ENCODE results near the gene CD8A.

The CD8A gene

DNA sequence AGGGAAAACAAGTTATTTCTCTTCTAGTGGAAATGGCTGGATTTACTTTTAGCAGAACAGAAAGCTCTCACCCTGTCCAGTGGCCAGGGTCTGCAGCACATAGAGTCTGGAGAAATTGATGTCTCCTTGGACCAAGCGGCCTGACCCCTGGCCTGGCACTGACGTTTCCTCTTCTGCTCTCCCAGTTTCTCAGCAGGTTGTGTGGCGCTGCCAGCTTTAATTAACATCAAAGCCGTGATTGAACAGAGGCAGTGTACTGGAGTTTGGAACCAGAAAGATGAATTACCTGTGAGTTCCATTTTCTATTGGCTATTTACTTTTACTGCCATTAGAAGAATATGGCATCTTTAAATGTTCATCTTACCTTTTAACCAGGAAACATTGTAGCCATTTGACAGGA, 20.9 kb downstream of the CD8A start:
- no peak overlapping the region for H3K9ac ChIP-seq (ENCODE audit: low read depth, low read length)
- H3K27me3 ChIP-seq (ENCODE audit: control insufficient read depth, insufficient read depth, low read length), result no peaks in the 10 kb centered on the region
- no peaks in the 10 kb centered on the region for H3K9me3 ChIP-seq (ENCODE audit: control insufficient read depth, insufficient read depth, low read length)
- H3K4me3 ChIP-seq (ENCODE audit: low read depth, low read length), result no peak overlapping the region
- H3K4me1 ChIP-seq (ENCODE audit: control insufficient read depth, insufficient read depth, low read length), result no peaks in the 10 kb centered on the region
- peaks cover 2% of the 10 kb centered on the region for H3K36me3 ChIP-seq (ENCODE audit: control insufficient read depth, insufficient read depth, low read length)

DNA sequence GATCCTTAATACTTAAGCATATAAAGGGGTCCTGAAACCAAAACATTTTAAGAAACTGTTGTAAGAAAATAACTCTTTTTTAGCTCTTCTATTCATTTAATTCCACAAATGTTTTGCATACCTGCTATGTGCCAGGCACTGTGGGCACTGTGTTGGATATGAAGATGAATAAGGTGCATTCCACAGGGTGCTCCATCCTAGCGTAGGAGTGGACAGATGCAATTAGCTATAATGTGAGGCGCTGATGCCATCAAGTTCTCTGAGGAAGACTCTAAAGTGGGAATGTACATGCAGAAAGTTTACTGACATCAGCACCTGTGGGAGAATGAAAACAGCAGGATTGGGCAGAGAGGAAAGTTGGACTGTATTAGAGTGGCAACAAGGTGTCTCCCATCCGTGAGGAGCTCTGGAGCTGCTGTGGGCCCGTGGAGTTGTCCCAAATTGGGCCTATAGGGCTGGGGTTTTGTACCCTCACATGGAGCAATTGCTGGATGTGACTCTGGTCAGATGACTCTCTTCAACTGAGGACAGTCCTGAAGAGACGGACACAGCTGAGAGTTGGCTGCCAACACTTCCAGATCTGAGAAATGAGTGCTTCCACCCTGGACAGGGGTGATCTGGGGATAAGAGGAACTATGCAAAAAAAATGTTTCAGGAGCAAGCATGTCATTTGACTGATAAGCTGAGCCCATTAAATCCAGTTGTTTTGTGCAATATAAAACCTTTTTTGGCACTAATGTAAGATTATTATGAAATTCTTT, 22.3 kb downstream of the CD8A start:
- Histone ChIP-seq H3K4me1 (ENCODE audit: control insufficient read depth, insufficient read depth, low read length) (no peaks in the 10 kb centered on the region), H3K9ac (ENCODE audit: low read depth, low read length) (no peak overlapping the region), H3K4me3 (ENCODE audit: low read depth, low read length) (no peak overlapping the region), H3K36me3 (ENCODE audit: control insufficient read depth, insufficient read depth, low read length) (peaks cover 2% of the 10 kb centered on the region), H3K9me3 (ENCODE audit: control insufficient read depth, insufficient read depth, low read length) (no peaks in the 10 kb centered on the region), H3K27me3 (ENCODE audit: control insufficient read depth, insufficient read depth, low read length) (no peaks in the 10 kb centered on the region)

DNA sequence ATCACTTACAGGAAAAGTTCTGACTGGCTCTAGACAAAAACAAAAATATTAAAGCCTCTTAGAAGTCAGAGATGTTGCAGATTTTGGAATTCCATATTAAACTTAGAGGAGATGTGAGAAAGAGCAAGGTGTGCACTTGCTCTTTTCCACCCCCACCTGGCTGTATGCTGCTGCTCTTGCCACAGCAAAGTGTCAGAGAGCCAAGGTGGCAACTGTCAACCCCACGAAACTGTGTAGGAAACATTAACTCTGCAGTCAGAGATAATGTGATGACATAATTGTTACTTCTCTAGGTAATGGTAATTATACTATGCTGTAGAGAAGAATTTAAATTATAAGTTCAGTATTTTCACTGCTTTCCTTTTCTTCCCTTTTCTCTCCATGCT, 25.4 kb downstream of the CD8A start:
- Histone ChIP-seq H3K27me3 (ENCODE audit: control insufficient read depth, insufficient read depth, low read length) (no peaks in the 10 kb centered on the region), H3K9me3 (ENCODE audit: control insufficient read depth, insufficient read depth, low read length) (no peaks in the 10 kb centered on the region), H3K36me3 (ENCODE audit: control insufficient read depth, insufficient read depth, low read length) (peaks cover 2% of the 10 kb centered on the region), H3K9ac (ENCODE audit: low read depth, low read length) (no peak overlapping the region), H3K4me3 (ENCODE audit: low read depth, low read length) (no peak overlapping the region), H3K4me1 (ENCODE audit: control insufficient read depth, insufficient read depth, low read length) (no peaks in the 10 kb centered on the region)

DNA sequence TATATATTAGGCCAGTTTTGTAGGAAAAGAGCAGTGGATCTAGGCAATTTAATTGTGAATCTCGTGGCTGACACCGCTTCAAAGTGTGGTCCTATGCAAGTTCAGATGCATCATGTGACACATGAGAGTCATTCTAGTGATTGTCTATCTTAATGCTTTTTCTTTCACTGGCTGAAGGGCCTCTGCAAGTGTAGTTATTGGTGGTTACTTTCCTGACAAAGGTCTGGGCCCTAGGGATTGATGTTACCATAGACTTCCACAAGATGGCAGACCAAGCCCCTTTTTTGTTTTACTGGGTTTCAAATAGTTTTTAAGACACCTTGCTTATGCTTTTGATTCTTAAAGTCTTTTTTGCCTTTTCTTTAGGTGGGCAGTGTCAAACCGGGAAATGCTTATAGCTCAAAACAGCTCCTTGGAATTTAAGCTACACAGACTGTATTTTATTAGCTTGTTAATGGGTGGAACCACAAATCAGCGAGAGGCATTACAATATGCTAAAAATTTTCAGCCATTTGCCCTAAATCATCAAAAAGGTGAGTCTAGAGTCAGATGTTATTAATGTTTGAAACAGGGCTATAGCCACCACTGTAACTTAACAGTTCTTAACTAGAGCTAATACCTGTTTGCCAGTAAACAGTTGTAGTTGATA, 25.9 kb downstream of the CD8A start:
- Histone ChIP-seq H3K36me3 (ENCODE audit: control insufficient read depth, insufficient read depth, low read length) (peaks cover 2% of the 10 kb centered on the region), H3K4me3 (ENCODE audit: low read depth, low read length) (no peak overlapping the region), H3K27me3 (ENCODE audit: control insufficient read depth, insufficient read depth, low read length) (no peaks in the 10 kb centered on the region), H3K4me1 (ENCODE audit: control insufficient read depth, insufficient read depth, low read length) (no peaks in the 10 kb centered on the region), H3K9ac (ENCODE audit: low read depth, low read length) (no peak overlapping the region), H3K9me3 (ENCODE audit: control insufficient read depth, insufficient read depth, low read length) (no peaks in the 10 kb centered on the region)

DNA sequence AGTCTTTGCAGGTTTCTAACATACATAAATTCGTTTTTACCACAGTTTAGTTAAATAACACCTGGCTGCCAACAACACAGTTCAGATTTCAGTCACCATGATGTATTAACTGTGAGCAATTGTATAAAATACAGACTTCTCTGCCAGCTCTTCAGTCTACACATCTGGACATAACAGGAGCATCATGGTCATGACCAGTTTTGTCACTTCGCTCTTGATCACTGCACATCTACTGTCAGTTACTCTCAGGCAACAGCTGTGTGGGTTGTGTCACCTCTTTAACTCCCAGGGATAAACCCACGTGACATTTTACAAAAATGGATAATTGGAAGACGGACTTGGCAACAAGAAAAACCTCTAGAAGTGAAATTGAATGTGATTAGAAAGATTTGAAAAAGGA, 30.3 kb downstream of the CD8A start:
- Histone ChIP-seq H3K36me3 (ENCODE audit: control insufficient read depth, insufficient read depth, low read length) (no peaks in the 10 kb centered on the region), H3K4me3 (ENCODE audit: low read depth, low read length) (no peak overlapping the region), H3K9ac (ENCODE audit: low read depth, low read length) (no peak overlapping the region), H3K27me3 (ENCODE audit: control insufficient read depth, insufficient read depth, low read length) (no peaks in the 10 kb centered on the region), H3K9me3 (ENCODE audit: control insufficient read depth, insufficient read depth, low read length) (no peaks in the 10 kb centered on the region), H3K4me1 (ENCODE audit: control insufficient read depth, insufficient read depth, low read length) (no peaks in the 10 kb centered on the region)

DNA sequence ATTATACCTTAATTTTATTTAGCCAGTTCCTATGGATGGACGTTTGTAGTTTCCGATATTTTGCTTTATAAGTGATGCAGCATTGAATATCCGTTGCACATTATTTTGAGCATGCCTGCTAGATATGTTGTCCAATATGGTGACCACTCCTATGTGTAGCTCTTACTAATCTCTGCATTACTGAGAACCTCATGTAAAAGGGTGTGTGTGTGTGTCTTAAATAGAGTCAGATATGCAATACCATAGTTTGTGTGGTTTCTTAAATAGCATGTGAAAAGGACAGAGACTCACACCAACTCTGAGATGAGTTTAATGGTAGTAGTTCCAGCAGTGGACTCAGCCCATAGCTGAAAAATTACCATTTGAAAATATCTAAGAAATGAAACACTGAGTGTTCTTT, 32.3 kb downstream of the CD8A start:
- no peaks in the 10 kb centered on the region for H3K4me1 ChIP-seq (ENCODE audit: control insufficient read depth, insufficient read depth, low read length)
- H3K27me3 ChIP-seq (ENCODE audit: control insufficient read depth, insufficient read depth, low read length), result no peaks in the 10 kb centered on the region
- H3K4me3 ChIP-seq (ENCODE audit: low read depth, low read length), result no peak overlapping the region
- H3K9me3 ChIP-seq (ENCODE audit: control insufficient read depth, insufficient read depth, low read length), result no peaks in the 10 kb centered on the region
- H3K36me3 ChIP-seq (ENCODE audit: control insufficient read depth, insufficient read depth, low read length), result no peaks in the 10 kb centered on the region
- no peak overlapping the region for H3K9ac ChIP-seq (ENCODE audit: low read depth, low read length)

DNA sequence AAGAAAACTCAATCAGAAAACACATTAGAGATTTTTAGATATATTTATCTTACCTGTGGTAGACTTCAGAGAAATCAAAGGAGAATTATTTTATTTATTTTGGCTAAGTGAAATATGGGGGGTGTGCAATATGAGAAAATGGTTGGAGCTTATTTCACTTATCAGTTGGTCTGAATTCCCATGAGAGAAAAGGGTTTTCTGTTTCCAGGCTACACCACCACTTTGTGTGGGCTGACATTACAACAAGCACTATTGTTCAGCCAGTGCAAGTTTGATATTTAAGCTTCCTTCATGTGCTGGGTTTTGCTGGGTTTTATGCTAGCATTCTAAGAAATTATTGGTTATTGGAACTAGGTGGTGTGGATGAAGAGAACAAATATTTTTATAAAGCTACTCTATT, 37.1 kb downstream of the CD8A start:
- H3K4me1 ChIP-seq (ENCODE audit: control insufficient read depth, insufficient read depth, low read length), result no peaks in the 10 kb centered on the region
- no peak overlapping the region for H3K4me3 ChIP-seq (ENCODE audit: low read depth, low read length)
- H3K36me3 ChIP-seq (ENCODE audit: control insufficient read depth, insufficient read depth, low read length), result no peaks in the 10 kb centered on the region
- H3K9me3 ChIP-seq (ENCODE audit: control insufficient read depth, insufficient read depth, low read length), result no peaks in the 10 kb centered on the region
- H3K27me3 ChIP-seq (ENCODE audit: control insufficient read depth, insufficient read depth, low read length), result no peaks in the 10 kb centered on the region
- no peak overlapping the region for H3K9ac ChIP-seq (ENCODE audit: low read depth, low read length)

DNA sequence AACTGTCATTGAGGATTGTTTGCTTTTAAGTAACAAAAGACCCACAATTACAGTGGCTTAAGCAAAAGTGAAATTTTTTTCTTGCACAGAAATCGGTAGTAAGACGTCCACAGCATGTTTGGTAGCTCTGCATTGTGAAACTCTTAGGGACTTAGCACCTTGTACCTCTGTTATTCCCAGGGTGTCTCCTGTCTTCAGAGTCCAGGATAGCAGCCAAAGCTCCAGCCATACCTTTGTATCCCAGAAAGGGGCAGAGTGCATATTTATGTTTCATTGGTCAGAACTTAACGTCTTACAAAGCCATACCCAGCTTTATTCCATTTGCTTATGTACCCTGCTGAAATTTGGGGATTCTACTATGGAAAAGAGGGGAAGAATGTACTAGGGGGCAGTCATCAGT, 37.8 kb downstream of the CD8A start:
- Histone ChIP-seq H3K9me3 (ENCODE audit: control insufficient read depth, insufficient read depth, low read length) (no peaks in the 10 kb centered on the region), H3K9ac (ENCODE audit: low read depth, low read length) (no peak overlapping the region), H3K4me3 (ENCODE audit: low read depth, low read length) (no peak overlapping the region), H3K4me1 (ENCODE audit: control insufficient read depth, insufficient read depth, low read length) (no peaks in the 10 kb centered on the region), H3K36me3 (ENCODE audit: control insufficient read depth, insufficient read depth, low read length) (no peaks in the 10 kb centered on the region), H3K27me3 (ENCODE audit: control insufficient read depth, insufficient read depth, low read length) (no peaks in the 10 kb centered on the region)

DNA sequence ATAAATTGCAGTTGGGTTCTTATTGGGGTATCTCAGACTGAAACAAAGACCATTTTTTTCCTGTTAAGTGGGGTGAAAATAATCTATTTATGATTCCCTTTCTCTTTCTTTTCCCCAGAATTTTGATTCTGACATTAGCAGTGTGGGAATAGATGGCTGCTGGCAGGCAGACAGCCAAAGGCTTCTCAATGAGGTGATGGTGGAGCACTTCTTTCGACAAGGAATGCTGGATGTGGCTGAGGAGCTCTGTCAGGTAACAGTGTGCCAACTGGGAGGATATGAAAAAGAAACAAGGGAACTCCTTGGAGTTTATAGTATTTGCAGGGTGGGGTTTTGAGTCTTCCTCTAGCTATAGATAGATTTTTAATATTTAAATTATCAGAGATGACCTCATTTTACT, 38.9 kb downstream of the CD8A start:
- H3K9me3 ChIP-seq (ENCODE audit: control insufficient read depth, insufficient read depth, low read length), result no peaks in the 10 kb centered on the region
- no peaks in the 10 kb centered on the region for H3K36me3 ChIP-seq (ENCODE audit: control insufficient read depth, insufficient read depth, low read length)
- no peak overlapping the region for H3K4me3 ChIP-seq (ENCODE audit: low read depth, low read length)
- H3K9ac ChIP-seq (ENCODE audit: low read depth, low read length), result no peak overlapping the region
- no peaks in the 10 kb centered on the region for H3K27me3 ChIP-seq (ENCODE audit: control insufficient read depth, insufficient read depth, low read length)
- no peaks in the 10 kb centered on the region for H3K4me1 ChIP-seq (ENCODE audit: control insufficient read depth, insufficient read depth, low read length)

DNA sequence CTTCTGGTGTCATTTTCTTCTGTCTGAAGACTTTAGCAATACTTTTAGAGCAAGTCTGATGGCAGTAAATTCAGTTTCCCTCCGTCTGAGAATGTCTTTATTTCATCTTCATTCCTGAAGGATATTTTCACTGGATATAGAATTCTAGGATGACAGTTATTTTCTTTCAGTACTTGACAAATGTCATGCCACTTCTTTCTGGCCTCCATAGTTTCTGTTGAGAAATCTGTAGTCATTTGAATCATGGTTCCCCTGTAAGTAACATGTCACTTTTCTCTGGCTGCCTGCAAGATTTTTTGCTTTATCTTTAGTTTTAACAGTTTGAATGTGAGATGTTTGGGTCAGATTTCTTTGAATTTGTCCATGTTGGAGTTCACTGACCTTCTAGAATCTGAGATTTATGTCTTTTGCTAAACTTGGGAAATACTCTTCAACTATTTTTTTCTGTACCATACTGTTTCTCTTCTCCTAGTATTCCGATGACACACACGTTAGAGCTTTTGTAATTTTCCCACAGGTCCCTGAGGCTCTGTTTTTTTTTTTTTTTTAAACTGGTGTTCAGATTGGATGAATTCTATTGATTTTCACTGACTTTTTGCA, 40.4 kb downstream of the CD8A start:
- H3K36me3 ChIP-seq (ENCODE audit: control insufficient read depth, insufficient read depth, low read length), result no peaks in the 10 kb centered on the region
- H3K4me1 ChIP-seq (ENCODE audit: control insufficient read depth, insufficient read depth, low read length), result no peaks in the 10 kb centered on the region

DNA sequence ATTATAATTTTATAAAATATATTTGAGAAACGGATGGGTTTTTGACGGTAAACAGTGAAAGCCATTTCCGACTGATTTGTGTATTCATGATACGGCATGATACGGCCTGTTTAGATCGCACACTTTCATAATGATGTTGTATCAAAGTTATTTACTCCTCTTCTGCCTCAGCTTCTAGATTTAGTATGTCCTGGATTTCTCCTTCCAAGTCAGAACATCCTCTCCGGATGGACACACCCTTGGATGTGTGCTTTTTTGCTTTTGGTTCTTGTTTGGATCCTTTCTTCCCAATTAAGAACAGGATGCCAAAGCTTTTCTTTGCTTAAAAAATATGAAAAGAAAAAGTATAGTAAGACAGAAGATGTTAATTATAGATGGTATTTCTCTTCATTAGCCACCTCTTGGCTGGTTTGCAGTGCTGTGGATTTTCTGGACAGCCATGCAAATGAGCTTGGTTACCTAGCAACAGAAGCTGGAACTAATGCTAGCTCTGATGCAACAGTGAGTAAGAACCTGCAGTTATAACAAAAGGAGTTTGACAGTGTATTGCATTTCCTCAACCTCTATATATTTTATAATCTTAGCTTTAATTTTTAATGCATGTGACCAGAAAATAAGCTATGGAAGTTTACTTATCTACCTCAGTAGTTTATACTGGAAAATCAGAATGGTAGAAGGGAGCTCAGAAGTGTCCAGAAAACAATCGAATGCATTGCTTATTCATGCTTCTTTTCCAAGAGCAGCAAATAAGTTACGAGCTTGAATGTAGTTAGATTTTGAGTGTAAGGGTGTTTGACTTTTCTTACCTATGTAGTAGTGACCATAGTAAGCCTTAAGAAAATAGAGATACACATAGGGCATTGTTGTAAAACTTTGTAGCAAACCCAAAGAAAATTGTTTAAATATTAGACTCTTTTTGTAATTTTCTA, 42.7 kb downstream of the CD8A start:
- Histone ChIP-seq H3K4me1 (ENCODE audit: control insufficient read depth, insufficient read depth, low read length) (no peaks in the 10 kb centered on the region), H3K9me3 (ENCODE audit: control insufficient read depth, insufficient read depth, low read length) (no peaks in the 10 kb centered on the region), H3K4me3 (ENCODE audit: low read depth, low read length) (no peak overlapping the region), H3K9ac (ENCODE audit: low read depth, low read length) (no peak overlapping the region), H3K36me3 (ENCODE audit: control insufficient read depth, insufficient read depth, low read length) (no peaks in the 10 kb centered on the region), H3K27me3 (ENCODE audit: control insufficient read depth, insufficient read depth, low read length) (no peaks in the 10 kb centered on the region)

More for the DNA sequence above, 40.4 kb downstream of the CD8A start:
- Histone ChIP-seq H3K4me3 (ENCODE audit: low read depth, low read length) (no peak overlapping the region), H3K9me3 (ENCODE audit: control insufficient read depth, insufficient read depth, low read length) (no peaks in the 10 kb centered on the region), H3K27me3 (ENCODE audit: control insufficient read depth, insufficient read depth, low read length) (no peaks in the 10 kb centered on the region), H3K9ac (ENCODE audit: low read depth, low read length) (no peak overlapping the region)
